ENCODE results near the gene OTULINL. TPM values are rescaled to one million over a fixed set of nuclear protein-coding genes. Genes with fewer than 3 reads are reported as not detected.

The OTULINL gene
- total RNA-seq, 1 donor from 2014 or later, result 0.73 TPM

- no peak overlapping the region for H3K27ac Mint-ChIP-seq (ENCODE audit: unreplicated experiment)
- H3K36me3 Mint-ChIP-seq (ENCODE audit: unreplicated experiment), result no peaks in the 10 kb centered on the region
- no peaks in the 10 kb centered on the region for H3K9me3 Mint-ChIP-seq (ENCODE audit: unreplicated experiment)
- H3K4me3 Mint-ChIP-seq (ENCODE audit: unreplicated experiment), result no peak overlapping the region
- H3K4me1 Mint-ChIP-seq (ENCODE audit: unreplicated experiment), result no peaks in the 10 kb centered on the region
- peaks cover 47% of the 10 kb centered on the region for H3K27me3 Mint-ChIP-seq (ENCODE audit: unreplicated experiment)
- no peak for TF ChIP-seq CTCF (IDR thresholded peaks at IDR 0.05)
- DNase-seq (ENCODE audit: extremely low spot score, unreplicated experiment), result no peak
Measured at GRCh38 chr5:14598225-14598624, 16.6 kb downstream of the OTULINL start.

- H3K4me1 Mint-ChIP-seq (ENCODE audit: unreplicated experiment), result no peaks in the 10 kb centered on the region
- TF ChIP-seq CTCF (IDR thresholded peaks at IDR 0.05), result no peak
- DNase-seq (ENCODE audit: extremely low spot score, unreplicated experiment), result no peak
- no peak overlapping the region for H3K27ac Mint-ChIP-seq (ENCODE audit: unreplicated experiment)
- no peak overlapping the region for H3K4me3 Mint-ChIP-seq (ENCODE audit: unreplicated experiment)
- H3K36me3 Mint-ChIP-seq (ENCODE audit: unreplicated experiment), result no peaks in the 10 kb centered on the region
- H3K27me3 Mint-ChIP-seq (ENCODE audit: unreplicated experiment), result peaks cover 46% of the 10 kb centered on the region
- no peaks in the 10 kb centered on the region for H3K9me3 Mint-ChIP-seq (ENCODE audit: unreplicated experiment)
Measured at GRCh38 chr5:14599476-14600127, 18.0 kb downstream of the OTULINL start.

- no peaks in the 10 kb centered on the region for H3K36me3 Mint-ChIP-seq (ENCODE audit: unreplicated experiment)
- DNase-seq (ENCODE audit: extremely low spot score, unreplicated experiment), result no peak
- H3K9me3 Mint-ChIP-seq (ENCODE audit: unreplicated experiment), result no peaks in the 10 kb centered on the region
- H3K27ac Mint-ChIP-seq (ENCODE audit: unreplicated experiment), result no peak overlapping the region
- TF ChIP-seq CTCF (IDR thresholded peaks at IDR 0.05), result no peak
- H3K4me1 Mint-ChIP-seq (ENCODE audit: unreplicated experiment), result no peaks in the 10 kb centered on the region
- H3K27me3 Mint-ChIP-seq (ENCODE audit: unreplicated experiment), result peaks cover 41% of the 10 kb centered on the region
- no peak overlapping the region for H3K4me3 Mint-ChIP-seq (ENCODE audit: unreplicated experiment)
Measured at GRCh38 chr5:14600846-14601245, 19.3 kb downstream of the OTULINL start.

GRCh38 chr5:14603141-14603540 is 21.5 kb downstream of the OTULINL start:
- H3K4me1 Mint-ChIP-seq (ENCODE audit: unreplicated experiment), result no peaks in the 10 kb centered on the region
- H3K27ac Mint-ChIP-seq (ENCODE audit: unreplicated experiment), result no peak overlapping the region
- no peak for DNase-seq (ENCODE audit: extremely low spot score, unreplicated experiment)
- TF ChIP-seq CTCF (IDR thresholded peaks at IDR 0.05), result no peak
- no peak overlapping the region for H3K4me3 Mint-ChIP-seq (ENCODE audit: unreplicated experiment)
- H3K36me3 Mint-ChIP-seq (ENCODE audit: unreplicated experiment), result no peaks in the 10 kb centered on the region
- H3K27me3 Mint-ChIP-seq (ENCODE audit: unreplicated experiment), result peaks cover 29% of the 10 kb centered on the region
- no peaks in the 10 kb centered on the region for H3K9me3 Mint-ChIP-seq (ENCODE audit: unreplicated experiment)

- Mint-ChIP-seq H3K27me3 (ENCODE audit: unreplicated experiment) (peaks cover 30% of the 10 kb centered on the region), H3K4me3 (ENCODE audit: unreplicated experiment) (no peak overlapping the region), H3K27ac (ENCODE audit: unreplicated experiment) (no peak overlapping the region), H3K4me1 (ENCODE audit: unreplicated experiment) (no peaks in the 10 kb centered on the region), H3K36me3 (ENCODE audit: unreplicated experiment) (no peaks in the 10 kb centered on the region), H3K9me3 (ENCODE audit: unreplicated experiment) (no peaks in the 10 kb centered on the region)
- TF ChIP-seq CTCF (IDR thresholded peaks at IDR 0.05), result no peak
- DNase-seq (ENCODE audit: extremely low spot score, unreplicated experiment), result no peak
Measured at GRCh38 chr5:14607104-14607503, 25.5 kb downstream of the OTULINL start.
